ENCODE data around the gene FAM216A. TPM values are rescaled to one million over a fixed set of nuclear protein-coding genes. Genes with fewer than 3 reads are reported as not detected.
"Not testable (repeated sequence)": the region's sequence is repeated elsewhere in the genome, so short reads cannot be mapped to it uniquely, and the experiment has no call there.

Gene FAM216A
- total RNA-seq, 4 donors from 2014 or later: 2.6 to 10.1 (median 5.5) TPM

GRCh38 chr12:110465024-110465423 is 3.6 kb upstream of the FAM216A start:
- TF ChIP-seq CTCF (IDR thresholded peaks at IDR 0.05) (no peak), POLR2A (IDR thresholded peaks at IDR 0.05) (no peak)
- H3K4me1 ChIP-seq: peaks cover 20 to 21% of the 10 kb centered on the region in 2 donors
- intact Hi-C loops (cut with DNase I): loop anchor here (5.0 kb wide), 2 partner anchors 37 to 137 kb away; partner anchors contain the start of genes RAD9B and VPS29
- DNase-seq: no peak
- no peaks in the 10 kb centered on the region for H3K9me3 ChIP-seq
- no peak overlapping the region for H3K4me3 ChIP-seq (replicated peaks in 1 of 3)
- no peak overlapping the region for H3K27ac ChIP-seq
- WGBS, 2 donors: 94 to 95% methylated on average over 2 of the region's 2 CpGs
- peaks cover 0 to 6% of the 10 kb centered on the region in 2 donors for H3K36me3 ChIP-seq
- H3K27me3 ChIP-seq: no peaks in the 10 kb centered on the region

- intact Hi-C loops (cut with DNase I): loop anchor here (5.0 kb wide), 2 partner anchors 37 to 137 kb away; partner anchors contain the start of genes RAD9B and VPS29
- H3K9me3 ChIP-seq; H3K4me3 ChIP-seq (replicated peaks in 1 of 3); H3K36me3 ChIP-seq; H3K27me3 ChIP-seq; H3K27ac ChIP-seq; DNase-seq: not testable (repeated sequence)
- 92% methylated on average over 11 of the region's 11 CpGs for WGBS, 2 donors
- H3K4me1 ChIP-seq: peaks cover 20 to 21% of the 10 kb centered on the region in 2 donors
Measured at GRCh38 chr12:110465765-110466164, 2.9 kb upstream of the FAM216A start.

GRCh38 chr12:110466791-110467190 is 1.9 kb upstream of the FAM216A start:
- intact Hi-C loops (cut with DNase I): loop anchor here (5.0 kb wide), 2 partner anchors 36 to 136 kb away; partner anchors contain the start of genes RAD9B and VPS29
- Histone ChIP-seq H3K4me3 (replicated peaks in 1 of 3) (no peak overlapping the region), H3K9me3 (no peaks in the 10 kb centered on the region), H3K27ac (no peak overlapping the region), H3K36me3 (peaks cover 0 to 6% of the 10 kb centered on the region in 2 donors), H3K27me3 (no peaks in the 10 kb centered on the region), H3K4me1 (peaks cover 20 to 21% of the 10 kb centered on the region in 2 donors)
- DNase-seq: no peak
- TF ChIP-seq CTCF (IDR thresholded peaks at IDR 0.05): no peak
- 59 to 62% methylated on average over 5 of the region's 5 CpGs for WGBS, 2 donors

GRCh38 chr12:110467847-110468213 is 815 bp upstream of the FAM216A start:
- no peak for TF ChIP-seq CTCF (IDR thresholded peaks at IDR 0.05)
- H3K4me1 ChIP-seq: peaks cover 20 to 21% of the 10 kb centered on the region in 2 donors
- no peaks in the 10 kb centered on the region for H3K27me3 ChIP-seq
- peaks cover 0 to 3% of the 10 kb centered on the region in 2 donors for H3K36me3 ChIP-seq
- WGBS, 2 donors: 0 to 1% methylated on average over 15 of the region's 15 CpGs
- H3K9me3 ChIP-seq: no peaks in the 10 kb centered on the region
- DNase-seq: no peak
- peak overlapping the region; percentile 79 to 90 (median 84) for H3K4me3 ChIP-seq (replicated peaks in 1 of 3)
- intact Hi-C loops (cut with DNase I): loop anchor here (5.0 kb wide), 2 partner anchors 34 to 134 kb away; partner anchors contain the start of genes RAD9B and VPS29
- H3K27ac ChIP-seq: peak overlapping the region in 2 of 3 donors; percentile 27 to 94

- intact Hi-C loops (cut with DNase I): no loop called here
- Histone ChIP-seq H3K27ac (no peak overlapping the region), H3K36me3 (no peaks in the 10 kb centered on the region), H3K27me3 (no peaks in the 10 kb centered on the region), H3K9me3 (no peaks in the 10 kb centered on the region), H3K4me1 (no peaks in the 10 kb centered on the region), H3K4me3 (replicated peaks in 1 of 3) (no peak overlapping the region)
- no peak for DNase-seq
- WGBS, 2 donors: 94 to 95% methylated on average over 7 of the region's 7 CpGs
- no peak for TF ChIP-seq POLR2A (IDR thresholded peaks at IDR 0.05)
- no peak for TF ChIP-seq CTCF (IDR thresholded peaks at IDR 0.05)
Measured at GRCh38 chr12:110475426-110475825, 6.8 kb downstream of the FAM216A start.

Data from thyroid gland (tissue), 4 donors.